ENCODE results near the gene ERCC6L2.

The ERCC6L2 gene

DNA sequence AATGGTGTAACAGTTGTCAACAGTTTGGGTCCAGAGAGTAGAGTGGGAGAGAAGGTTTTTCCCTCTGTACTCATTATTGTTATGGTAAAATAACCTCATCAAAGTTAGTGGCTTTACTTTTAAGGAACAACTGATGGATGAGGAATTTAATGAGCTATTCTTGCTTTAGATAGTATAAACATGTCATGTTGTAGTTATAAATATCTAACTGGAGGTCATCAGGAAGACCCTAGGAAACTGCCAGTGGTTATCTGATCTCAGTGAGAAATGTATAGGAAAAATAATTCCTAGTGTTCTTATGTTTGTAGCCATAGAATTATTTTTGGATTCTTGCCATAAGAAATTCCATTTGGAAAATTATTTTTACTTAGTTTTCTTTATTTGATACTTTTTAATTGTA lies 4.1 kb downstream of the ERCC6L2 start:
- H3K4me1 ChIP-seq (ENCODE audit: control extremely low read depth in 1 of 4, control insufficient read depth in 4 of 4, insufficient read depth in 4 of 4, low read length in 3 of 4) = peaks cover 2 to 6% (median 4%) of the 10 kb centered on the region in 4 experiments
- H3K9me3 ChIP-seq (ENCODE audit: control extremely low read depth in 1 of 5, control insufficient read depth in 4 of 5, insufficient read depth in 2 of 5, low read depth in 1 of 5, low read length in 4 of 5) = no peaks in the 10 kb centered on the region
- CTCF ChIA-PET = interaction anchor here (0.9 kb wide), 1 partner anchor 9 kb away, joined by 3 read pairs; no protein-coding TSS in a partner anchor
- POLR2A ChIA-PET = no interaction called here
- no peak for DNase-seq
- H3K36me3 ChIP-seq (ENCODE audit: control insufficient read depth in 4 of 4, insufficient read depth in 4 of 4, low read length in 3 of 4) = peaks cover 2 to 21% (median 10%) of the 10 kb centered on the region in 4 experiments
- H3K27ac ChIP-seq (ENCODE audit: insufficient read depth in 1 of 2, low read depth in 1 of 2, low read length in 2 of 2, poor library complexity in 1 of 2, severe bottlenecking in 2 of 2) = no peak overlapping the region
- H3K4me3 ChIP-seq (ENCODE audit: control insufficient read depth in 1 of 7, extremely low read depth in 1 of 7, insufficient read depth in 4 of 7, low read depth in 2 of 7, low read length in 6 of 7) = no peak overlapping the region
- no peaks in the 10 kb centered on the region for H3K27me3 ChIP-seq (replicated peaks in 2 of 5; ENCODE audit: control insufficient read depth in 4 of 5, insufficient read depth in 5 of 5, low read length in 4 of 5)

DNA sequence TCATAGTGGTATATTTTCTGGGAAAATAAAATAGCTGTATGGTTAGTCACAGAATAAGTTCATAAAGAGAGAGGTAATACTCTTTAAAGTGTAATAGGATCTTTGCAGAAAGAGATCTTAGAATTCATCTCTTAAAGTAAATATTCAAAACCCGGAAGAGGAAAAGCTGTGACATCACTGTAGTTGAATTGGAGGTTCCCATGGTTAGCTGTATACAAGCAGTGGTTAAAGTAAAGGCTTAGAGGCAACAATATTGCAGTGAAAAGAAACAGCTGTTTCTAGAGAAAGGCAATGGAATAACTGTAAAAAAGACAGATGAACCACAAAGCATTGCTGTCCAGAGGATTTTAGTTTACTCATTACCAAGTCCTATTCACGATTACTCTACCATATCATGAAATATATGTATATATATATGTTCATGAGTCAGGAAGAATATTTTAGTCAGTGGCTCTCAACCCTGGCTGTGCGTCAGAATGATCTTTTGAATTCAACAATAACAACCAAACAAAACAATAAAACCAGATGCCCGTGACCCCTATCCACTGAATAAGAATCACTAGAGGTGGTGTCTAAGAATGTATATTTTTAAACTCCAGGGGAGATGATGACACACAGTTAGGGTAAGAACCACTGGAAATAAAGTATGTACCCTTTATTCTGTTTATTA lies 4.7 kb downstream of the ERCC6L2 start:
- Histone ChIP-seq H3K9me3 (ENCODE audit: control extremely low read depth in 1 of 5, control insufficient read depth in 4 of 5, insufficient read depth in 2 of 5, low read depth in 1 of 5, low read length in 4 of 5) (no peaks in the 10 kb centered on the region), H3K4me1 (ENCODE audit: control extremely low read depth in 1 of 4, control insufficient read depth in 4 of 4, insufficient read depth in 4 of 4, low read length in 3 of 4) (peaks cover 0 to 3% (median 0%) of the 10 kb centered on the region in 4 experiments), H3K4me3 (ENCODE audit: control insufficient read depth in 1 of 7, extremely low read depth in 1 of 7, insufficient read depth in 4 of 7, low read depth in 2 of 7, low read length in 6 of 7) (no peak overlapping the region), H3K27ac (ENCODE audit: insufficient read depth in 1 of 2, low read depth in 1 of 2, low read length in 2 of 2, poor library complexity in 1 of 2, severe bottlenecking in 2 of 2) (no peak overlapping the region), H3K36me3 (ENCODE audit: control insufficient read depth in 4 of 4, insufficient read depth in 4 of 4, low read length in 3 of 4) (peaks cover 6 to 23% (median 11%) of the 10 kb centered on the region in 4 experiments), H3K27me3 (replicated peaks in 2 of 5; ENCODE audit: control insufficient read depth in 4 of 5, insufficient read depth in 5 of 5, low read length in 4 of 5) (no peaks in the 10 kb centered on the region)
- ChIA-PET POLR2A (no interaction called here), CTCF (interaction anchor here (0.9 kb wide), 1 partner anchor 9 kb away, joined by 3 read pairs; no protein-coding TSS in a partner anchor)
- no peak for DNase-seq
- WGBS (ENCODE audit: insufficient coverage) = 100% methylated on average over 1 of the region's 4 CpGs

DNA sequence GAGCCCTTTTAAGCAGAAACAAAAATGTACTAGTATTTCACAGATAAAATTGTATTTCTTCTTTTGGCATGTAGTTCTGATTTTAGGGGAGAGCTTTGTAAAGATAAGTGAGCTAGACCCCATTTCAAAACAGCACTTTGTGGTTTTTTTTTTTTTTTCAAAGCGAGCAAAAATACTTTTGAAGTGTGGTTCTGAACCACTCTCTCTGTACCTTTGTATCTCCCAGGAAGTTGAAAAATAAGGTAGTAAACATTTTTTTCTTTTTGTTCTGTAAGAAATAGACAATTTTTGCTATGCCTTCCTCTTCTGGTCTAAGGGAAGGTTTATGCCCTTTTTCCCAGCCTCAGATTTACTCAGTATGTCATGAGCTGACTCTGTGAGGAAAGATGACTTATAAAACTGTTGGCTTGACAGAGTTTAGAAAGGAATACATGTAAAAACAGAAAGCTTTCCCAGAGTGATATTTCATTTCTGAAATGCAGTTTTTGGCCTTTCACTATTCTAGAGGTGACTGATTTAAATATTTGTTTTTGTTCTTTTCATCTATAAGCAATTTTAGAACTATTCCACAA lies 12.5 kb downstream of the ERCC6L2 start:
- DNase-seq = no peak
- Histone ChIP-seq H3K4me1 (ENCODE audit: control extremely low read depth in 1 of 4, control insufficient read depth in 4 of 4, insufficient read depth in 4 of 4, low read length in 3 of 4) (peaks cover 0 to 3% (median 0%) of the 10 kb centered on the region in 4 experiments), H3K27me3 (replicated peaks in 2 of 5; ENCODE audit: control insufficient read depth in 4 of 5, insufficient read depth in 5 of 5, low read length in 4 of 5) (no peaks in the 10 kb centered on the region), H3K4me3 (ENCODE audit: control insufficient read depth in 1 of 7, extremely low read depth in 1 of 7, insufficient read depth in 4 of 7, low read depth in 2 of 7, low read length in 6 of 7) (no peak overlapping the region), H3K9me3 (ENCODE audit: control extremely low read depth in 1 of 5, control insufficient read depth in 4 of 5, insufficient read depth in 2 of 5, low read depth in 1 of 5, low read length in 4 of 5) (peaks cover 0 to 12% (median 2%) of the 10 kb centered on the region in 5 experiments), H3K27ac (ENCODE audit: insufficient read depth in 1 of 2, low read depth in 1 of 2, low read length in 2 of 2, poor library complexity in 1 of 2, severe bottlenecking in 2 of 2) (no peak overlapping the region), H3K36me3 (ENCODE audit: control insufficient read depth in 4 of 4, insufficient read depth in 4 of 4, low read length in 3 of 4) (peaks cover 3 to 19% (median 15%) of the 10 kb centered on the region in 4 experiments)
- POLR2A ChIA-PET = no interaction called here
- CTCF ChIA-PET = interaction anchor here (1.0 kb wide), 1 partner anchor 12 kb away, joined by 3 read pairs; no protein-coding TSS in a partner anchor
- no CpG with 5 or more reads among the region's 1 CpG for WGBS (ENCODE audit: insufficient coverage)

DNA sequence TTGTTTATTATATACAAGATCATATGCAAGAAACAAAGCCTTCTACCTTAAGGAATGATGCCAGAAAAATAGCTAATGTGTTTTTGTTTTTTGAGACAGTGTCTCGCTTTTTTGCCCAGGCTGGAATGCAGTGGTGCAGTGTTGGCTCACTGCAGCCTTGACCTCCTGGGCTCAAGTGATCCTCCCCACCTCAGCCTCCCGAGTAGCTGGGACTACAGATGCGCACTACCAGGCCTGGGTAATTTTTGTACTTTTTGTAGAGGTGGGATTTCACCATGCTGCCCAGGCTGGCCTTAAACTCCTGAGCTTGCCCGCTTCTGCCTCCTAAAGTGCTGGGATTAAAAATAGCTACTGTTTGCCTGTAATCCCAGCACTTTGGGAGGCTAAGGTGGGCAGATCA lies 15.1 kb downstream of the ERCC6L2 start:
- H3K4me1 ChIP-seq (ENCODE audit: control extremely low read depth in 1 of 4, control insufficient read depth in 4 of 4, insufficient read depth in 4 of 4, low read length in 3 of 4) = peaks cover 0 to 3% (median 0%) of the 10 kb centered on the region in 4 experiments
- DNase-seq = no peak
- no peak overlapping the region for H3K4me3 ChIP-seq (ENCODE audit: control insufficient read depth in 1 of 7, extremely low read depth in 1 of 7, insufficient read depth in 4 of 7, low read depth in 2 of 7, low read length in 6 of 7)
- ChIA-PET POLR2A (no interaction called here), CTCF (interaction anchor here (0.6 kb wide), 1 partner anchor 258 kb away, joined by 3 read pairs; no protein-coding TSS in a partner anchor)
- H3K27me3 ChIP-seq (replicated peaks in 2 of 5; ENCODE audit: control insufficient read depth in 4 of 5, insufficient read depth in 5 of 5, low read length in 4 of 5) = no peaks in the 10 kb centered on the region
- H3K27ac ChIP-seq (ENCODE audit: insufficient read depth in 1 of 2, low read depth in 1 of 2, low read length in 2 of 2, poor library complexity in 1 of 2, severe bottlenecking in 2 of 2) = no peak overlapping the region
- WGBS (ENCODE audit: insufficient coverage) = 94% methylated on average over 3 of the region's 4 CpGs
- H3K36me3 ChIP-seq (ENCODE audit: control insufficient read depth in 4 of 4, insufficient read depth in 4 of 4, low read length in 3 of 4) = peaks cover 2 to 13% (median 8%) of the 10 kb centered on the region in 4 experiments
- H3K9me3 ChIP-seq (ENCODE audit: control extremely low read depth in 1 of 5, control insufficient read depth in 4 of 5, insufficient read depth in 2 of 5, low read depth in 1 of 5, low read length in 4 of 5) = peaks cover 0 to 14% (median 4%) of the 10 kb centered on the region in 5 experiments

DNA sequence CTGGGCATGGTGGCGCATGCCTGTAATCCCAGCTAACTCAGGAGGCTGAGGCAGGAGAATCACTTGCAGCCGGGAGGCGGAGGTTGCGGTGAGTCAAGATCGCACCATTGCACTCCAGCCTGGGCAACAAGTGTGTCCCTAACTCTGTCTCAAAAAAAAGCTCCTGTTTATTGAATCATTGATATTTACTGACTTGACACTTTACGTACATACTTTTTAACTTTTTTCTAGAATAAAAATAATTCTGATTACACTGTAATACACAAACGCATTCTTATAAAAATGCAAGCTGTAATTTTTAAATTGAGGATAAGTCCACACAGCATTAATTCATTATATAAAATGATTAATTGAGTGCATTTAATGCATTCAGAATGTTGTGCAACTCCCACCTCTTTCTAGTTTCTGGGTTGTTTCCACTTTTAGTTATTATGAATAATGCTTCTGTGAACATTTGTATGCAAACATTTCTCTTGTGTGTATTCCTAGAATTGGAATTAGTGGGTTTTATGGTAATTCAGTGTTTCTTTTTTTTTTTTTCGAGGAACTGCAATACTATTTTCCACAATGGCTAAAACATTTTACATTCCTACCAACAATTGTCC lies 15.7 kb downstream of the ERCC6L2 start:
- H3K4me1 ChIP-seq (ENCODE audit: control extremely low read depth in 1 of 4, control insufficient read depth in 4 of 4, insufficient read depth in 4 of 4, low read length in 3 of 4) = peaks cover 0 to 3% (median 0%) of the 10 kb centered on the region in 4 experiments
- CTCF ChIA-PET = interaction anchor here (0.6 kb wide), 1 partner anchor 257 kb away, joined by 3 read pairs; no protein-coding TSS in a partner anchor
- WGBS (ENCODE audit: insufficient coverage) = 97% methylated on average over 5 of the region's 8 CpGs

DNA sequence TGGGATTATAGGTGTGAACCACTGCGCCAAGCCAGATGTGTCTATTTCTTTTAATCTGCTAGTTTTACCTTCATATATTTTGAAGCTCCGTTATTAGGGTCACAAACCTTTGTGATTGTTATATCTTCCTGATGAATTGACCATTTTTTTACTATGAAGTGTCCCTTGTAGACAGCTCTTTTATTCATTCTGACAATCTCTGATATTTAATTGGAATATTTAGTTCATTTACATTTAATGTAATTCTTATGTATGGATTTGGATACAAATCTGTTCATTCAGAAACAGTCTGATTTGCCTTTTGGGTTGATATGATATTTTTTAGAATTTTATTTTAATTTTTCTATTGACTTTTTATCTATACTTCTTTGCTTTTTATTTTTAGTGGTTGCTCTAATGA lies 17.2 kb downstream of the ERCC6L2 start:
- H3K36me3 ChIP-seq (ENCODE audit: control insufficient read depth in 4 of 4, insufficient read depth in 4 of 4, low read length in 3 of 4) = peaks cover 0 to 13% (median 4%) of the 10 kb centered on the region in 4 experiments
- H3K4me1 ChIP-seq (ENCODE audit: control extremely low read depth in 1 of 4, control insufficient read depth in 4 of 4, insufficient read depth in 4 of 4, low read length in 3 of 4) = peaks cover 0 to 3% (median 0%) of the 10 kb centered on the region in 4 experiments
- POLR2A ChIA-PET = no interaction called here
- no peak for DNase-seq
- H3K4me3 ChIP-seq (ENCODE audit: control insufficient read depth in 1 of 7, extremely low read depth in 1 of 7, insufficient read depth in 4 of 7, low read depth in 2 of 7, low read length in 6 of 7) = no peak overlapping the region
- H3K9me3 ChIP-seq (ENCODE audit: control extremely low read depth in 1 of 5, control insufficient read depth in 4 of 5, insufficient read depth in 2 of 5, low read depth in 1 of 5, low read length in 4 of 5) = peaks cover 0 to 14% (median 4%) of the 10 kb centered on the region in 5 experiments
- CTCF ChIA-PET = no interaction called here
- H3K27ac ChIP-seq (ENCODE audit: insufficient read depth in 1 of 2, low read depth in 1 of 2, low read length in 2 of 2, poor library complexity in 1 of 2, severe bottlenecking in 2 of 2) = no peak overlapping the region
- H3K27me3 ChIP-seq (replicated peaks in 2 of 5; ENCODE audit: control insufficient read depth in 4 of 5, insufficient read depth in 5 of 5, low read length in 4 of 5) = no peaks in the 10 kb centered on the region
- WGBS (ENCODE audit: insufficient coverage) = 100% methylated on average over 1 of the region's 2 CpGs

More for the DNA sequence above, 15.7 kb downstream of the ERCC6L2 start:
- Histone ChIP-seq H3K27me3 (replicated peaks in 2 of 5; ENCODE audit: control insufficient read depth in 4 of 5, insufficient read depth in 5 of 5, low read length in 4 of 5) (no peaks in the 10 kb centered on the region), H3K36me3 (ENCODE audit: control insufficient read depth in 4 of 4, insufficient read depth in 4 of 4, low read length in 3 of 4) (peaks cover 0 to 13% (median 6%) of the 10 kb centered on the region in 4 experiments), H3K27ac (ENCODE audit: insufficient read depth in 1 of 2, low read depth in 1 of 2, low read length in 2 of 2, poor library complexity in 1 of 2, severe bottlenecking in 2 of 2) (no peak overlapping the region), H3K9me3 (ENCODE audit: control extremely low read depth in 1 of 5, control insufficient read depth in 4 of 5, insufficient read depth in 2 of 5, low read depth in 1 of 5, low read length in 4 of 5) (peaks cover 0 to 14% (median 4%) of the 10 kb centered on the region in 5 experiments), H3K4me3 (ENCODE audit: control insufficient read depth in 1 of 7, extremely low read depth in 1 of 7, insufficient read depth in 4 of 7, low read depth in 2 of 7, low read length in 6 of 7) (no peak overlapping the region)
- POLR2A ChIA-PET = no interaction called here
- DNase-seq = no peak

DNA sequence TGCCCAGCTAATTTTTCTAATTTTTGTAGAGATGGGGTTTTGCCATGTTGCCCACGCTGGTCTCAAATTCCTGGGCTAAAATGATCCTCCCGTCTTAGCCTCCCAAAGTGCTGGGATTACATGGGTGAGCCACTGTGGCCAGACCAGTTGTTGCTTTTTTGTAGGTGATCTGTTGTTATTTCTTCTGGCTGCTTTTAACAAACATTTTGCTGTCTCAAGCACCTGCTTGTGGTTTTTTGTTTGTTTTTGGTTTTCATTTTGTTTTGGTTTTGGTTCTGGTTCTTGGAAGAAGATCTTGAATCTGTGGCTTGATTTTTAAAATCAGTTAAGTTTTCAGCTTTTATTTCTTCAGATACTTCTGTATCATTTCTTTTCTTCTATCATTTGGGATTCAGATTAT lies 21.1 kb downstream of the ERCC6L2 start:
- CTCF ChIA-PET = no interaction called here
- Histone ChIP-seq H3K4me1 (ENCODE audit: control extremely low read depth in 1 of 4, control insufficient read depth in 4 of 4, insufficient read depth in 4 of 4, low read length in 3 of 4) (no peaks in the 10 kb centered on the region), H3K27me3 (replicated peaks in 2 of 5; ENCODE audit: control insufficient read depth in 4 of 5, insufficient read depth in 5 of 5, low read length in 4 of 5) (no peaks in the 10 kb centered on the region), H3K36me3 (ENCODE audit: control insufficient read depth in 4 of 4, insufficient read depth in 4 of 4, low read length in 3 of 4) (peaks cover 0 to 18% (median 3%) of the 10 kb centered on the region in 4 experiments), H3K27ac (ENCODE audit: insufficient read depth in 1 of 2, low read depth in 1 of 2, low read length in 2 of 2, poor library complexity in 1 of 2, severe bottlenecking in 2 of 2) (no peak overlapping the region), H3K9me3 (ENCODE audit: control extremely low read depth in 1 of 5, control insufficient read depth in 4 of 5, insufficient read depth in 2 of 5, low read depth in 1 of 5, low read length in 4 of 5) (peaks cover 0 to 14% (median 4%) of the 10 kb centered on the region in 5 experiments), H3K4me3 (ENCODE audit: control insufficient read depth in 1 of 7, extremely low read depth in 1 of 7, insufficient read depth in 4 of 7, low read depth in 2 of 7, low read length in 6 of 7) (no peak overlapping the region)
- no peak for DNase-seq
- WGBS (ENCODE audit: insufficient coverage) = 86% methylated on average over 1 of the region's 2 CpGs
- POLR2A ChIA-PET = no interaction called here

Data from common myeloid progenitor, CD34-positive (primary cell).